T-helper 2 cell treated with Interferon-gamma antibody and Interleukin-4, amounts not matched to agents 100 ng/mL and 5 ng/mL, for 36 hours (primary cell): ENCODE results near the gene AK5. TPM values are rescaled to one million over a fixed set of nuclear protein-coding genes. Genes with fewer than 3 reads are reported as not detected.
"Not testable (repeated sequence)": the region's sequence is repeated elsewhere in the genome, so short reads cannot be mapped to it uniquely, and the experiment has no call there.

Experiments used
- intact Hi-C: fragments of 100-400 bp; cut with micrococcal nuclease; formaldehyde crosslinking; loops from one replicate; pipeline ENCODE4 v1.15.1; 2023
- total RNA-seq: library from RNA; stranded (reverse); gene quantifications from 2 replicates; pipeline ENCODE4 v1.2.3, GENCODE V29; 2022

AK5 gene
- total RNA-seq, 1 donor from 2014 or later, result 1.7 TPM

DNA sequence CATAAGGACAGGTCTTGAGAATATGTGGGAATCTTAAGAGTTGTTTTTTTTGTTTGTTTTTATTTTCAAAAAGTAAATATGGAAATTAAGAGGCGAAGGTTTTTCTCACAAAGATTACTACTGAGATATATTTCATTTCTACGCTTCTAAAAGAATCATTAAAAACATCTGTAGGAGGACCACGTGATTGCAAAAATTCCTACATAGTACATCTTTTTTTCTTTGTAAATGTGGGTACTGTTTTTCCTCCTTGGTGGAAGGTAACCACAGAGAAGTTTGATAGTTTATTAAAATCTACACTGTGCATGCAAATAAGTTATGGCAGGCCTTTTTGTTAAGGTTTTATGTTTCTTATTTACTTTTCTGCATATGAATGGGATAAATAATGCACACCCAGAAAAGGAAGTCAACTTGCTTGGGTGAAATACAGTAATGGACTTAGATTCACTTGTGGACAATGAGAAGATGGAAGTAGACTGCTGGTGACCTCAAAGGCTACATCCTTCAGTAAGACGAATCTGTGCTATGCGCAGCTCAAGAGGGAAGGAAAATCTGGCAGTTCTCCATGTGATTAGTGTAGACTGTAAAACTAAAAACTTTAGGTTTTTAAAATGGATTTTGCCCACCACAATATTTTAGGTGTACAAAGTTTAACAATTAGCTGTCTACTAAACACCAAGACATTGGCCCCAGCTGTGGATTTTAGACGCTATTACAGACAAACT lies 2.0 kb downstream of the AK5 start:
- intact Hi-C loops, result loop anchor here (5.0 kb wide), 1 partner anchor 128 kb away; no protein-coding TSS in a partner anchor

DNA sequence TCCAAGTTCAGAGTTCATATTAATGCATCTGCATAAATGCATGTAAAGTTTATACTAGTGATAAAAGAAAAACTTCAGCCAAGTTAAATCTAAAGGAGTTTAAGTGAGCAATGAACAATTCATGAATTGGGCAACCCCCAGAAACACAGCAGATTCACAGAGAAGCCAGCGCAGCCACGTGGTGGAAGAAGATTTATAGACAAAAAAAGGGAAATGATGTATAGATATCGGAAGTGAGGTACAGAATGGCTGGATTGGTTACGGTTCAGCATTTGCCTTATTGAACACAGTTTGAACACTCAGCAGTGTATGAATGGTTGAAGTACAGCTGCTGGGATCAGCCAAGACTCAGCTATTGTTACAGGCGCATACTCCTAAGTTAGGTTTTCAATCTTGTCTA lies 5.7 kb downstream of the AK5 start:
- intact Hi-C loops, result no loop called here

DNA sequence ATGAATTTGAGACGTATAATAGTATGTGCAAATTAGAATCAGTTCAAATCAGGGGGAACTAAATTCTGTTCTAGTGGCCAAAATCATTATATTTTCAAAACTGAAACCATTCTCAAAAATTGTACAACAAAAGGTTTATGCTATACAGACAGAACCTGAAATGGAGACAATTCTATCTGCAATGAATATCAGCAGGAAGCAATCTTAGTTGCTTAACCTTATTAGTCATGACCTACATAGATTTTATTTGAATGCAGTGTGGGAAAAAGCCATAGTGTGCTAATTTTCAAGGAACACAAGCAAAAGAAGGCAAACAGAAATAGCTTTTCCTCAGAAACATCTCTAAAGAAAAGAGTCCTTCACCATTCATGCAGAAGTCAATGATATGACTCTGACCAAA lies 6.5 kb downstream of the AK5 start:
- intact Hi-C loops, result no loop called here

DNA sequence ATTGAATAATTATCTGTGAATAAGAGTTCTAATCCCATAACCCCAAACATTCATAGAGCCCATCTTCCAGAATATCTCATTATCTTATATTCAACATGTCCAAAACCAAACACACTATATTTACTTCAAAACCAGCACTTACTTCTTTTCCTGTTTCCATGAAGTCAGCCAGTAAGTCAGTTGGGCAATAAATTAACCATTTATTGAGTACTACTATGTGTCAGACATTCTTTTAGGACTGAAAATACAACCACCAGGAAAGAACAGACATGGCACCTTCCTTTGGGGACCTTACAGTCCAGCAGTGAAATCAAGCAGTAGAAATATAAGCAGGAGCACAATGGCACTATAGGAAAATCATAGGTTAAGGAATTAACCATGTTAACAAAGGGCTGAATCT lies 8.8 kb downstream of the AK5 start:
- intact Hi-C loops, result no loop called here

DNA sequence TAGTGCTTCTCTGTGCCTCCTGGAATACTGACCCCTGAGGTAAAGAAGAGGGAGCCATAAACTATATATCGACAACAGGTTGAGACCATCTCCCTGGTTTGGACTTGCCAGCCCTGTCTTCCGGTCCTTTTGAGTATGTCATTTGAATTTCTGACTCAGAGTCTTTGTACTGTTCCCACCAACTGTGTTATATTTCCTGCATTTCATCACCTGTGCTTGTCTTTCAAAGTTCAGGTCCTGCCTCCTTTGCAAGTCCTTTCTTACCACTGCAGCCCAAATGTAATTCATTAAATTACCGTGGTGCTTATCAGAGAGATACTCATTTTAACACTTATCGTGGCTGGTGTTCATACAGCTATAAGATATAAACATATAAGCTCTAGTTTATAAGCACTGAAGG lies 10.7 kb downstream of the AK5 start:
- intact Hi-C loops, result no loop called here

DNA sequence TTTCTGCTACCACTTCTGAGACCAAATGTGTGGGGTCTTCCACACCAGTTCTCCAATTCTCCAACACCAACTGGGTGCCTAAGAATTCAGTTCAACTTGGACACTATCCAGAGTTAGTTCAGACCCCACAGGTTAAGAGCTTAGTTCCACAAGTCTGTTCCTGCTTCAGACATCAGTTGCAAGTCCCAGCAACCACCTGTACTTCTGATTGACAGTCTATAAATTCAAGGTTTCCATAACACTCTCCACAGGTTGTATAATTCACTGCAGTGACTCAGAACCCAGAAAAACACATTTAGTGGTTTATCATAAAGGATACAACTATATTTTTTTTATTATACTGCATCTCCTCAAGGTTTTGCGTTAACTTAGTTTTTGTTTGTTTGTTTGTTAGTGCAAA lies 18.7 kb downstream of the AK5 start:
- intact Hi-C loops, result no loop called here

DNA sequence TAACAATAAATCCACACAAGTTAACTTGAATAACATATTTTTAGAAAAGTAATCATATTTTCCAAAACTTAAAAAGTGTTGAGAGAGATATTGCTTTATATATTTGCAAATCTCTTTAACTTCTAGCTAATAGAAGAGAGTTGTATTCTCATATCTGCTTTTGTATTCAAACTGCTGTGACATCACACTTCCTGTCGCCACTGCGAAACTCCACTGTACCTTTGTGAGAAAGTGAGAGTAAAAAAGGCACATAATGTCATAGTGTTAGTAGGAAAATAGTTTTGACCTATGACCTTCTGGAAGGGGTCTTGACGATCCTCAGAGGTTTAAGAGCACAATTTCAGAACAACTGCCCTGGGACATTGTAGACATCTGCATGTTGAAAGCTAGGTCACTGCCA lies 21.6 kb downstream of the AK5 start:
- intact Hi-C loops, result no loop called here

DNA sequence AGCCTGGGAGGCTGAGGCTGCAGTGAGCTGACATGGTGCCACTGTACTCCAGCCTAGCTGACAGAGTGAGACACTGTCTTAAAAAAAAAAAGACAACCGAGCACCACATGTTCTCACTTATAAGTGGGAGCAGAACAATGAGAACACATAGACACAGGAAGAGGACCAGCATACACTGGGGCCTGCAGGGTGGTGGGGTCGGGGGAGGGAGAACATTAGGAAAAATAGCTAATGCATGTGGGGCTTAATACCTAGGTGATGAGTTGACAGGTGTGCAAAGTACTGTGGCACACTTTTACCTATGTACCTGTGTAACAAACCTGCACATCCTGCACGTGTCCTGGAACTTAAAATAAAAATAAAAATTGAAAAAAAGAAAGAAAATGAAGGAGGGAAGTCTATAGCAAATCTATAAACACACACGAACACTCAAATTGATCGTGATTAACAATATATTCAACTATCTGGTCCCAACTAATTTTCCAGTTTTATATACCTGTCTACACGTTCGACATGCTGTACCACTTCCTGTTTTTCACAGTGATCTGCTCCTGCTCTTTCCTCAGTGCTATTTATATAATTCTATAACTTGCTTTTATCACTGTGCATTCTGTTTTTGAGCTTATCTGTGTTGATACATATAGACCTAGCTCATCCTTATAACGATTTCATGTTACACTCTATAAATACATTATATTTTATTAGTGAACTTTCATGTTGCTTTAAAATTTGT lies 27.2 kb downstream of the AK5 start:
- intact Hi-C loops, result no loop called here

DNA sequence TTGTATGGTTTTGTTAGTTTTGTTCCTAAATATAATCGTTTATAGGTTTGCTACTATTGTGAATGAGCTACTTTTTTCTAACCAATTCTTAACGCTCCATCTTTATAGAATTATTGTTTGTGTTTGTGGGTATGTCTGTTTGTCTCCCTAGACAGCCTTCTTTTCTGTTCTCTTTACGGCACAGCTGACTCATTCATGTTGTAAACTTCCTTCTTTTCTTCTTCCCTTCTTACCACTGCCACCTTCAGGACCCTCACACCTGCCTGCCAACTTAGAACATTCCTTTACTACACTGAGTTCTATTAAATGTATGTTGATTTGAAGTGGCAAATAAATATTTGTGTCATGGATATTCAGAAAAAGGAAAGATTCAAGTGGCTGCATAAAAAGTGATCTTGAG lies 29.1 kb downstream of the AK5 start:
- intact Hi-C loops, result no loop called here

DNA sequence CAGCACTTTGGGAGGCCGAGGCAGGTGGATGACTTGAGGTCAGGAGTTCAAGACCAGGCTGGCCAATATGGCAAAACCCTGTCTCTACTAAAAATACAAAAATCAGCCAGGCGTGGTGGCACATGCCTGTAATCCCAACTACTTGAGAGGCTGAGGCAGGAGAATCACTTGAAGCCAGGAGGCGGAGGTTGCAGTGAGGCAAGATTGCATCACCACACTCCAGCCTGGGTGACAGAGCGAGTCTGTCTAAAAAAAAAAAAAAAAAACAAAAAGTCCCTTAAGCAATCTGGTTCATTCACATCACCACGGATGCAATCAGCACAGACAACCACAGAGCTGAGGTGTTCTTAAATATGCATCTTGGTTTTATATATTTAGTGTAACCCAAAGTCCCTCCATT lies 30.5 kb downstream of the AK5 start:
- intact Hi-C loops, result not testable (repeated sequence)

DNA sequence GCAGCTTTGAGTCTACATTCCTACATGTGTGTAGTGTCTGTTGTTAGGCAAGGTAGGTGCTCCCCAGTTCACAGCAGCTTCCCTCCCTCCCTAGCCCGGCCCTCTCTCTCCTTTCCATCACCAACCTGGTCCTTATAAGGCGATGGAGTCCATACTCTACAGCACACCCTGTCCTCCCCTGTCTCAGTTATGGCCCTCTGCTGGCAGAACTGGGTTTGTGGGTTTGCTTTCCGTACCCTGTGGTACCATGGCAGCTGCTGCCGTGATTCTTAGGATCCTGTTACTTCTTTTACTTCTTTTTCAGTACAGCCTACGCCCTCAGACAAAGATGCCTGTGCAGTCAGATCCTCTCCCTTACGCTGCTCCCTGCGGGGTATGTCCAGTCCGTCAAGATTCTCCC lies 31.7 kb downstream of the AK5 start:
- intact Hi-C loops, result no loop called here

DNA sequence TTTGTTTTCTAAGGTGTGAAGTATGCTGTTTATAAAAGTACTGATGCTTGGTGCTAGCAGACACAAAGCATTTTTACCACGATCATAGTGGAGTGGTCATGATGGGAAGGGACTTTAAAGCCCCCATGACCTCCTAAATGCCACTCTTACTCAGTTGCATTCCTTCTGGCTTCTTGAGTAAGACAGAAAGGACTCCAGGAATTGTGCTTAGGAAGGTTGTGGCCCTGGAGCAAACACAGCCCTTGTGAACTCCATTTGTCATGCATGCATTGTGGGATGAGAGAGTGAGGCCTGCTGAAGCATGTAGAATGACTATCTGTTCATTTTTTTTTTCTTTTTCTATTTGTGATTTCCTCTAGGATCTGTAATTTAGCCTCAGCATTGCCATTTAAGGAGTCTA lies 34.2 kb downstream of the AK5 start:
- intact Hi-C loops, result no loop called here

DNA sequence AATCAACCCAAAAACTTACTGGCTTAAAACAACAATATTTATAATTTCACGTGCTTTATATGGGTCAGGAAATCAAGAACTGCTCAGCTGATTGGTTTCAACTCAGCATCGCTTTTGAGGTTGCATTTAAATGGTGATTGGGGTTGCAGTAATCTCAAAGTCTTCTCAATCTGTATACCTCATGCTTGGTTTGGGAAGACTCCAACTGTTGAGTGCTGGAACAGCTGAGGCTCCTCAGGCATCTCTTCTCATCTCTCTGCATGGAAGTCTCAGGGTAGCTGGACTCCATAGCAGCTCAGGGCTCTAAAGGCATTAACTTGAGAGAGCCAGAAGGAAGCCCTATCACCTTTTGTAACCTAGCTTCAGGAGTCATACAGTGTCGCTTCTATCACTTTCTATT lies 35.1 kb downstream of the AK5 start:
- intact Hi-C loops, result no loop called here

DNA sequence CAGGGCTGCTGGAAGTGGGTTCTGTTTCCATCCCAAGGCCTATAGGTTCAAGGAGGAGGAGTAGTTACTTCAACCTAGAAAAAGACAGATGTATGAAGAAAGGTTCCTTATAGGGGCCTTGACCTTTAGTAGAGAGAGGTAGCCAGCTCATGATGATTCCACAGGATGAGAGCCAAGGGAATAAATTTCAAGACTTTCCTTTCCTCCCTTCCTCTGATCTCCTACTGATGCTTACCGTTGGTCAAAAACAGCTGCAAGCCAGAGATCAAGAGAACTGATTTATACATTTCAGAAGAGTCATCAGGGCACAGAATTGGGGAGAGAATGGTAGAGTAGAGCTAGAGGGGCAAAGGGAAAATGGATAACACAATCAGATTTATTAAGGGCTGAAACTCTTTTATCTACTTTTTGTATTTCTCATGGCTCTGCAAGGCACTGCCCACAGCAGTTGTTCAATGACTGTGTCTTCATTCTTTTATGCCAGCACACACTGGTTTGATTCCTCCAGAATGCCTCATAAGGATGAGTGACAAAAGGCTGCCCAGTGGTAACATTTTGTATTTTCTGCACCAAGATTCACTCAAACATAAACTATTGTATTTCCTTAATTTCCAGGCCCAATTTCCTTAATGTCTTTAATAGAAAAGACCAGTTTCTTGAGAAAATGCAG lies 37.4 kb downstream of the AK5 start:
- intact Hi-C loops, result no loop called here

DNA sequence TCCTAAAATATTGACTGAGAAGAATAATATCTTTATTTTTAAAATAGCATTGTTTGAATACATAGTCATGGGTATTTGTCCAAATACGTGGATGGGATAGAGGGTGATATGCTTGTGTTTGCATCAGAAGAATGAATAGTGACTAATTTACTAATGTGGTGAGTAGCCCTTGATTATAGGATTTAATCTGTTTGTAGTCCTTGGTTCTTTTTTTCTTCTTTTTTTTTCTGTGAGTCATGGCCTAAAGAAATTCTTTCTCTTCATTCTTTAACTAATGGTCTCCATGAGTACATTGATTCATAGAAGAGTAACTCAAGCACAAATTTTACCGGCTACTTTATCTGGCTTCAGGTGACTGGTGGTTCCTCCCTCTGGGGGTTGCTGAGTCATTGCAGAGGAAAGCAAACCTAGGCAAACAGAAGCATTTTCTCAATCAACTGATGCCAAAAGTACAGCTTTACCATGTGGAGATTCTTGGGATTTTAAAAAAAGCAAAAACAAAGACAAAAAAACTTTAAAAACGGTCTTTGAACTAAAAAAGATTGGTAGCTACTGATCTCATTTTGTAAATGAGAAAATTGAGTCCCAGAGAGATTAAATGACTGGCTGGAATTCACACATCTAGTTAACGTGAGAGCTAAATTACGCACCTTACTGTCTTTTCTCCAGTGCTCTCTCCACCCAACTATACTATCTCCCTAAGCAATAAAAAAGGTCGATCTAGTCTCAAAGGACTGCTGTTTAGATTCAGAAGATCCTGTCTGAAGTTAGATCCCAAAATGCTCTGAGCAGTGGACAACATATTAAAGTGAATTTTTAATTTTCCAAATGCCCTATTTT lies 40.5 kb downstream of the AK5 start:
- intact Hi-C loops, result no loop called here

DNA sequence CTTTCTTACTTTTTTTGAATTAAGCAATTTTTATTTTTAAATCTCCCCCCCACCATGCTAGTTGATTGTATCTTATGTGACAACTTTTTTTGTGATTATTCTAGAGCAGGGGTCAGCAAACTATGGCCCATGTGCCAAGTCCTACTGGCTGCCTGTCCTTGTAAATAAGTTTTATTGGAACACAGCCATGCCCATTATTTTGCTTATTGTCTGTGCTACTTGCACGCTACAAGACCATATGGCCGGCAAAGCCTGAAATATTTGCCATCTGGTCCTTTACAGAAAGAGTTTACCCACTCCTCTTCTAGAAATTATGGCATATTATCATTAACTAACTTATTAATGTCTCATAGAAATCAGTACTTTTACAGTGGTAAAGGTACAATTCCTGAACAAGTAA lies 51.7 kb downstream of the AK5 start:
- intact Hi-C loops, result no loop called here

DNA sequence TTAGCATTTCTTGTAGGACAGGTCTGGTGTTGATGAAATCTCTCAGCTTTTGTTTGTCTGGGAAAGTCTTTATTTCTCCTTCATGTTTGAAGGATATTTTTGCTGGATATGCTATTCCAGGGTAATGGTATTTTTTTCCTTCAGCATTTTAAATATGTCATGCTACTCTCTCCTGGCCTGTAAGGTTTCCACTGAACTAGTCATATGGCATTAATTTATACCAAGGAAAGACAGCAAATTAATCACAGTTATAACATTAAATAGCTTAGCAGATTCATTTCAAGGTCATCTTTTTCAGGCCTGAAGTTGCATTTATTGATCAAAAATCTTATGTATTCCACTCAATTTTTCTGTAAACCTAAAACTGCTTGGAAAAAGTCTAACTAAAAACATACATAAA lies 54.9 kb downstream of the AK5 start:
- intact Hi-C loops, result no loop called here

DNA sequence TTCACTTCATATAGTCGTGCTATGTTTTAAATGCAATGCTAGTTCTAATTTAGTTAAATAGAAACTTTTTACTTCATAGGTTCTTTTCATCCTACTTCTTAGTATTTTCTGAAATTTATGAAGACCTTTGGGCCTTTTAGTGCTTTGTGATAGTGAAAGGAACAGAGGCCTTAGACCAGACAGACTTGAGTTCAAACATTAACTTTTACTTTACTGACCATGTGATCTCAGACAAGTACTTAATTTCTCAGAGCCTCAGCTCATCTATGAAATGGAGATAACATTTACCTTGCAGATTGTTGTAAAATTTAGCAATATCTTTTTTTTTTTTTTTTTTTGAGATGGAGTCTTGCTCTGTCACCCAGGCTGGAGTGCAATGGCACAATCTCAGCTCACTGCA lies 57.5 kb downstream of the AK5 start:
- intact Hi-C loops, result no loop called here

DNA sequence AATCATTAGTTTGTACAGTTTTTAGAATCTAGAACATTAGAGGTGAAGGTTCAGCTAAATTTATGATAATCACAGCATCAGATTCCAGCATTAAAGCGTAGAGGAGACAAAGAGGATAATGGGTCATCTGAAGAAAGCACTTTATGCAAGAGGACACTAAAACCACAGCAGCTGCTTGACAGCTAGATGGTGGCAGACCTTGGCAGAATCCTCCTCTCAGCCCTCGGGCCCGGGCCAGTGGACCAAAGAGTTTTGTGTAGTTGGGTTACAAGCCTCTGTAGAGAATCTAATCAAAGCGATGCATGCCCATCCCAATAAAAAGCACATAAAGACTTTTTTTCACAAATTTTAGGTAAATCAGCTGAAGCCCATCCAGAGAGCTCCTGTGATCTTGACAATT lies 59.4 kb downstream of the AK5 start:
- intact Hi-C loops, result no loop called here

DNA sequence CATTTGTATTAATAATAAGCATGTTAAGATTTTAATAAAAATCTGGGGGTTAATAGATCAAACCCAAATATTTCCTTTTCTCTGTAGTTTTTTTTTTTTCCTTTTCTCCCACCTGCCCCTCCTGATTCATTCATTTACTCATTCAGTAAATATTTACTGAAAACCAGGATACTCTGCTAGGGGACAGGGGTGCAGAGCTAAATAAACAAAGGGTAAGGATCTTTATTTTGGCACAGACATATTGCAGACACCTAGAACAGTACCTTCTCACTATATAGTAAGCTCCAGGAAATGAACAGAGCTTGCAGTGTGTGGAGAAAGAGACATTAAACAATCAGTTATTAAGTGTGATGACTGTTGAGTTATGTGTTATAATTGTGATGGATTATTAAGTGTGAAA lies 60.9 kb downstream of the AK5 start:
- intact Hi-C loops, result no loop called here

DNA sequence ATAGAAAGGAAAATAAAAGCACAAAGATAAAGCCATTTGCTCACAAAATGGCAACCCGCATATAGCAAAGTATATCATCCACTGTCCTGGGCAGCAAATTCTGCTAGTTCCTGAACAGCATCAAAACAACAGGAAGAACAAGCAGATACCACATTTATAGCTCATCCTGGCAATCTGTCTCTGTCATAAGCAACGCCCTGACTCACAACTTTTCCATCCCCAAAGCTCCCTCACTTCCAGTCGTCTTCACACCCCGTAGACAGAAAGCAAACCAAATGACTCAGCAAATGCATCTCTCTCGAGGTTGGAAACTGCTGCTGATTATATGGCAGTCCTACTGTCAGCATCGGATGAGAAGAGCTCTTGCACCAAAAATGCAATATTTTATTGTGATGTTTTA lies 65.8 kb downstream of the AK5 start:
- intact Hi-C loops, result no loop called here

DNA sequence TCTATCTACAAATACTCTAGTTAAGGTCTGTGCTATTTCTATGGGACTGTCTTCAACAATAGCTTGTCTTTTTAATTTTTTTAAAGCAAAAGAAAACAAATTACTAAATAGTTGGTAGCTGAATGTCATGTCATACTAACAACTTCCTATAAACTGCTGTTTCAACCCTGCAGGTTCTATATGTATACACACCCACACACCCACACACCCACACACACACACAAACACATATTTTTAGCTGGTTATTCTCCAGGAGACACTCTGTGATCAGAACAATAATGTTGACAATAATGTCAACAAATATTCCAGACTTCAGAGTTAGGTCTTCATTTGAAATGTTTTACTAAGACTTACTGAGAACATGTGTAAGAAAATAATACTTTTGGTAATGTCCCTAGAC lies 66.7 kb downstream of the AK5 start:
- intact Hi-C loops, result no loop called here
